ENCODE results near the gene FNDC3B.

FNDC3B gene

DNA sequence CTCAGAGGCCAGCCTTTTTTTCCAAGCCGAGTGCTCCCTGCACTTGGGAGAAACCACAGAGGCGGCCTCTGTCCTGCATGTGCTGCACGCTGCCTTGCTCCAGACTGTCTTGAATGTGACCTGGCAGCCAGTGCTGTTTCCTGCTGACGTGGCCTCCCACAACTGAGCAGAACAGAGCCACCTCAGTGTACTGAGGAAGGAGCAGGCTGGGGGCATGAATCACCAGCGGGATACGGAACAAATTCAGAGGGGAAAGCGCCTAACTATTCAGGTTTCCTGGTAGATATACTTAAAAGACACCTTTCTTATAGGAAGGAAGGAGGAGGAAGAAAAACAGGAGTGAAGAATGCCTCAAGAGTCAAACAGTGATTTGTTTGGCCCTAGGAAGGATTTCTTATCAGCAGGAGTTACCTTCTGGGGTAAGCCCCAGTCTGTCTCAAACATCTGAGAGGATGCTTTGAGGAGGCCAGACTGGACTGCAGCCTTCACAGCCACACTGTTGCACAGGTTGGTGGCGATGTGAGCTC is 114.0 kb downstream of the FNDC3B start:
- DNase-seq = peak in 3 of 5 experiments; percentile 9 to 65 (median 24)

DNA sequence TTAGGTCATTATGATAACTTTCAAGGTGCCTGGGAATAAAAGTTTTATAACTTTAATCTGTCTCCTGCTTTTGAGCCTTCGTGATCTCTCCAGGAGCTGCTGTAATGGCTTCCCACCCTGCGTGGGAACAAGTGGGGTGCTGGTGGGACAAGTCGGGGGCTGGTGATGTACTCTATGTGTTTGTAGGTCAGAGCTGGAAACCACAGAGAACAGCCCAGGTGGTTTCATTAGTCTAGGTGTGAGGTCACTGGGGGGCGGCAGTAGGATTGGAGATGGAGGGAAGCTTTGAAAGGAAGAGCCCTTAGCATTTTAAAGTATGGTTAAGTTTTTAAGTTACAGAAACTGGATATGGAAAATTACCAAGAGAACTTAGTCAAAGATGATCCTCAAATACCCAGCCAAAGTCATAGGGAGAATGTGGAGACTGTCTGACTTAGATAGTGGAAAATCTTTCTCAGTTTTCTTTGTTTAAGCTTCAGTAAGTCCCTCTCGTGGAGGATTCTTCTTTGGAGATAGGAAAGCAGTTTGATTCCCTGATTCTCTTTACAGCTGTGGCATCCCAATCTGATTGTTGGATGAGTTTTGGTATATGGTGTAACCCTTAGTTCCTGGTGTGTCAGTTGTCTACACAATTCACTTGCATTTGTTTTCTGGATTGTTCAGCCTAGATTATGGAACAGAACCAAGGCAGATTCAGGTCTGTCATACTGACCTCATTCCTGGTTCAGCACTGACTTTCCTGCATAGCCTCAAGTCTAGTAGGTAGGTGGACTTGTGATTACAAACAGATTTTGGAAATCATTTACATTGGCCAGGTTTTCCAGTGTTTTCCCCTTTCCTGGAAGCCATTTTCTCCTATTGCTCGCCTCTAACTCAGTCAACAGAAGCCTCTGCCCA is 115.6 kb downstream of the FNDC3B start:
- DNase-seq = no peak

DNA sequence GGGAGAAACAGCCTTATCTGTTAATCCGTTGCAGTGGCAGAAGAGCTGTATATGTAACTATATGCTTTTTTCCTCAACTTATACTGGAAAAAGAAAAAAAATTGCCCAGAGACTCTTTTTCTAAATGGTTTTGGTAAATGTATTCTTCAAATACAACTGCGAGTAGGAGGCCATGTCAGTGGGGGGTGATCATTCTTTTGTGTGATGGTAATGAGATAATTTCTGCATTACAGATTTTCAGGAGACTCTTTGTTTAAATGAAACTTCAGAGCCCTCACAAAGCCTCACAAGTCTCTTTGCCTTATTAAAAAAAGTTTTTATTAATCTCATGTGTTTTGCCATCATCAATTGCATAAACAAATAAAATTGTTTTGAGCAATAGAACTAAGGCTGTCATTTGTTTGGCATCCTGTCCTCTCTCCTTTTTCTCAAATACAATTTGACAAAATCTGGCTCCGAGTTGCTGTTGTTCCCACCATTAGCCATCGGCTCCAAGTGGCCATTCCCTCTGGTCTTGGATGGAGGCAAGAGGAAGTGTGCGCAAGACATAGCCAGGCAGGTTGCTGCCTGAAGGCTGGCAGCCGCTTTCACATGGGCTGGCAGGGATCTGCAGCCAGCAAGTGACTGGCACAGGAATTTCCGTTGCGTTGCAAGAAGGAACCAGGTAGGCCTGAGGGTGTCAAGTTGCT is 116.7 kb downstream of the FNDC3B start:
- DNase-seq = no peak

DNA sequence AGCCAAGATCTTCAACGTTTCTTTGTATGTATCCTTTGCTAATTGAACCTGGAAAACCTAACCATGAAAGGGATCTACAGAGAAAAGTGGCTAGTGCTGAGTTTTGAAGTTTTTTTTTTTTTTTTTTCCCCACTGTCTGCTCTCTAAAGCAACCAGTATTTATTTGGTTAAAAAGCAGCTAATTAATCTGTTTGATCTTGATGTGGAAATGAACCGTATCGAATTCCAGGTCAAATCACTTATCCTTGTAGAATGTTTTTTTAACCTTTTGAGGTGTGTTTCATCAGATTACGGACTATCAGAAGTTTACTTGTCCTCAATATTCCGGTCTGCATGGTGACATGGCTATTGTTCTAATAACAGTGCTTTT is 117.2 kb downstream of the FNDC3B start:
- no peak for DNase-seq

DNA sequence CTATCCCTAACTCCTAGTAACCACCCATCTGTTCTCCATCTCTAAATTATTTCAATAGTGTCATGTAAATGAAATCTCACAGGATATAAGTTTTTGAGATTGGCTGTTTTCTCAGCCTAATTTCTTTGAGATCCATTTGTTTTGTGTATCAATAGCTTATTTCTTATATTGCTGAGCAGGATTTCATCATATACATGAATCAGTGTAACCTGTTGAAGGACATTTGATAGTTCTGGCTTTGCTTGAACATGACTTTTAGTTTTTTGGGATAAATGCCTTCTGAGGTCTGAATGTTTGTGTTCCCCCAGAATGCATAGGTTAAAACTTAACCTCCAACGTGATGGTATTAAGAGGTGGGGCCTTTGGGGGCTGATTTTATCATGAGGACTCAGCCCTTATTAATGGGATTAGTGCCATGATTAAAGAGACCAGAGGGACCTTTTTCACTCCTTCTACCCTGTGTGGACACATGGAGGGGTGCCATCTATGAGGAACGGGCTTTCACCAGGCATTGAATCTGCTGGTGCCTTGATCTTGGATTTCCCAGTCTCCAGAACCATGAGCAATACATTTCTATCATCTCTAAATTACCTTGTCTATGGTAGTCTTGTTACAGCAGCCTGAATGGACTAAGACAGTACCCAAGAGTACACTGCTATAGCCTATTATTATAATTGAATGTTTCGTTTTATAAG is 118.3 kb downstream of the FNDC3B start:
- DNase-seq = no peak

DNA sequence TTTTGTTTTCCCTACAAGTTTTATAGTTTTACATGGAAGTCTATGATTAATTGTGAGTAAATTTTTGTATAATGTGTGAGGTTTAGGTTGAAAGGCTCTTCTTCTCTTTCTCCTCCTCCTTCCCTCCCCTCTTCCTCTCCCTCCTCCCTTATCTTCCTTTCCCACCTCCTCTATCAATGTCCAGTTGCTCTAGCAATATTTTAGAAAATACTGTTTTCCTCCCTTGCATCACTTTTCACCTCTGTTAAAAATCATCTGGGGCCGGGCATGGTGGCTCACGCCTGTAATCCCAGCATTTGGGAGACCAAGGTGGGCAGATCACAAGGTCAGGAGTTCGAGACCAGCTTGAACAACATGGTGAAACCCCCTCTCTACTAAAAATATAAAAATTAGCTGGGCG is 119.4 kb downstream of the FNDC3B start:
- DNase-seq = no peak

DNA sequence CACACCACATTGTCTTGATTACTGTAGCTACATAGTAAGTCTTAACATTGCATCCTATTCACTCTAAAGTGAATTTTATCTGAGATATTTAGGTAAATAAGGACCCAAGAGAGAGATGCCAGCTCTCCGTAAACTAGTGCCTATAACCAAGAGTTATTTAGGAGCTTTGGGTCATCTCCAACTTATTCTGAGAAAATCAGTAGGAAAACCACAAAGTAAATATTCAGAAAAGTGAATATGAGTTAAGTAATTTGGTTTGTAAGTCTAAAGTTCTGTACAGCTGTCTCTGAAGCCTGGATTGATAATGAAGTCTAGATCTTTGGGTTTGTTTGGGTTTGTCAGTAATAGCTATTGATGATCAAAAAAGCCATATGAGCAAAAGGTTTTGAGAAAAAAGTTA is 120.0 kb downstream of the FNDC3B start:
- DNase-seq = no peak

DNA sequence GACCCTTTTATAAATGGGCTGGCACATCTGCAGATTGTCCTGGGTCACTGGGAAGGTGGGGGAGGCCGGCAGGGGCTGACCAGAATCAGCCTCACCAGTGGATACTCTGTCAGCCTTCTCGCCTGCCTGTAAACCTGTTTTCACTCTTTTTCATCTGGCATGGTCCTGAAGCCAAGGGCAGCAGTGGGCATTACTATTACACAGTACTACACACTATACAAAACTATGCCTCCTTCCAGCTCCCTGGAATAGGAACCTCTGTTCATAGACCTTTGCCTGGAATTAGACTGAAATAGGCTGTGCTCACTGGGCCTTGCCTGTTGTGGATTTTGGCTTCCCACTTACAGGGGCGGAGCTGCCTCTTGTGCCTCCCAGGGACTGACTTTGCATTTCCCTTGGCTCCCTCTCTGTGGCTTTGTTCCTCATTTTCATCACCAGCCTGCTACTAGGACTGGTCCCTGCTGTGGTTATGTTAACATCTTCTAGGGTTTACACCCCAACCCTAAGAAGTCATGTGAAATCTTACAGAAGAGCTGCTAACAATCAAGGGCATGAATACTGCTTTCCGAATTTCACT is 120.7 kb downstream of the FNDC3B start:
- DNase-seq = no peak

DNA sequence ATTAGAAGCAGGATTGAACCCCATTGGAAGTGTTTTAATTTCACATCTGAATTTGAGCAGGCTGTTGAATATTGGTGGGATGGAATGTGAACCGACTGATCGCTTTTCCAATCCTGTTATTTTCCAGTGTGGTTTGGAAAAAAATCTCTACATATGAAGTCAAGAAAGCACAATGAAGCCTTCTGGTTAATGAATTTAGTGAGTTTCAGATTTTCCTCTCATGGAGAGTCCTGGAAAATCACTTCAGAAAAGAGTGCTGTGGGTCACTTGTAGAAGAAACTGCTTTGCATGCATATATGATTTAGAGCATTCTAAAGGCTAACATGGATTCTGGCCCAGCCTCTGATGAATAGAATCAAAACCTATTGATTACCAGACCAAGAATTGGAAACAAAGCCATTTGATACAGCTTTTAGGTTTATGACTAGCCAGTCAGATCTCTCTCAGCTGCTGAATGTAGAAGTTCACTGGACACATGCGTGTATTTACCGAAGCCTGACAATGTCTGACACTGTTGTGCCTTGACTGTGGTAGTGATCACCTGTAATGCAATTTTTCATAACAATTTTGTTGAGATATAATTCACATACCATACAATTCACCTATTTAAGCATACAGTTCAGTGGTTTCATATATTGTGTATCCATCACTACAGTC is 121.9 kb downstream of the FNDC3B start:
- no peak for DNase-seq

DNA sequence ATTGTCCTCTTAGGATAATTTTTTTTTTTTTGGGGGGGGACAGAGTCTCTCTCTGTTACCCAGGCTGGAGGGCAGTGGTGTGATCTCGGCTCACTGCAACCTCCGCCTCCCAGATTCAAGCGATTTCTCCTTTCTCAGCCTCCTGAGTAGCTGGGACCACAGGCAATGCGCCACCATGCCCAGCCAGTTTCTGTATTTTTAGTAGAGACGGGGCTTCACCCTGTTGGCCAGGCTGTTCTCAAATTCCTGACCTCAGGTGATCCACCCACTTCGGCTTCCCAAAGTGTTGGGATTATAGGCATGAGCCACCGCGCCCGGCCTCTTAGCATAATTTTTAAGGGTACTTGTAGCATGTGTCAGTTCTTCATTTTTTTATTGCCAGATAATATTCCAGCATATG is 122.6 kb downstream of the FNDC3B start:
- DNase-seq = no peak

DNA sequence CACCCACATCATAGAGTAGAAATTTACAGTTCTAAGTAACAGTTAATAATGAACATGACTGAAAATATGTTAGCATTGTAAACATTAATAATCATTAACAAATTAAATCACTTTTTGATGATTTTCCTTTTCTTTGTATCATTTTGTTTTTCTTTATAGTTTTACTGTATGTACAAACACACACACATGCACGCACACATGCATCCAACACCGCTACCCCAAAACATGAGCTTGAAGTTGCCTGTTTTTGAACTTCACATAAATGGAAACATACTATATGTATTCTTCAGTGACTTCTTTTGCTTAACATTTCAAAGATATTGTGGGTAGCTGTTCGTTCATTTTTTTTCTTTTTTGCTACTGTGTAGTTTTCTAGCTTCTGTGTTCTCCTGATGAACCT is 123.9 kb downstream of the FNDC3B start:
- no peak for DNase-seq

DNA sequence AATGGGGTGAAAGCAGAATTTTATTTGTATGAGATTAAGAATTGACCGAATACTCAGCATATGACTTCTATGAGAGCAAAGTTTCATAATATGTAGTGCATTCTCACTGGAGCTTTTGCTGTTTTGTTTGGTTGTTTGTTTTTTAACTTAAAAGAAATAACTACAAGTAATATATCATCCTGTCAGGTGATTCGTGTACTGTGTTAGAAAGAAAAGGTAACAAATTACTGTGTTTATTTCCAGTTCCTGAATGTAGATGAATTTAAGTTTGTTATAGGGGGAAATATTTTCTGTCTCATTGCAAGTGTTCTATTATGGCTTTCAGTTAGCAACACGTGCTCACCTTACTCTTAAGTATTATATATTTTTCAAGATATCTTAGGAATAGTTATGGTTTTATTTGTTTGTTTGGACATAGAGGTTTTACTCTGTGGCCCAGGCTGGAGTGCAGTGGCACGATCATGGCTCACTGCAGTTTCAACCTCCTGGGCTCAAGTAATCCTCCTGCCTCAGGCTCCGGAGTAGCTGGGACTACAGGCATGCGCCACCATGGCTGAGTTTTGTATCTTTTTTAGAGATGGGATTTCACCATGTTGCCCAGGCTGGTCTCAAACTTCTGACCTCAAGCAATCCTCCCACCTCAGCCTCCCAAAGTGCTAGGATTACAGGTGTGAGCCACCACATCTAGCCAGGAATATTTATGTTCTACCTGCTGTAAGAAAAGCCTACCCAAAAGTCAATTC is 125.4 kb downstream of the FNDC3B start:
- no peak for DNase-seq

DNA sequence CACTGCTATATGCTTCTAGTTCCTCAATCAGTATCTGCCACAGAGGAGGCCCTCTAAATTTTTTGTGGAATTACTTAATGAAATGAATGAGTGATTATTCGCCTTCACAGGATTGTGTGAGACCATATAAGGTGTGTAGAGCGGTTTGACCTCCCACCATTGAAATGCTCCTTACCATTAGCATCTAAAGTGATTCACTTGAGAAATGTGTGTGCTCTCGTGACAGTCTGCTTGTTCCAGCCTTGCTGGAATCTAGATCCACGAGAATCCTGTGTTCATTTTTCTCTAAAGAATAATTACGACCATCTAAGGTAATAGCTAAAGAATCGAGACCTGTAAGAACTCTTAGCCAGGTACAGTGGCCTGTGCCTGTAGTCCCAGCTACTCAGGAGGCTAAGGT is 126.9 kb downstream of the FNDC3B start:
- DNase-seq = no peak

DNA sequence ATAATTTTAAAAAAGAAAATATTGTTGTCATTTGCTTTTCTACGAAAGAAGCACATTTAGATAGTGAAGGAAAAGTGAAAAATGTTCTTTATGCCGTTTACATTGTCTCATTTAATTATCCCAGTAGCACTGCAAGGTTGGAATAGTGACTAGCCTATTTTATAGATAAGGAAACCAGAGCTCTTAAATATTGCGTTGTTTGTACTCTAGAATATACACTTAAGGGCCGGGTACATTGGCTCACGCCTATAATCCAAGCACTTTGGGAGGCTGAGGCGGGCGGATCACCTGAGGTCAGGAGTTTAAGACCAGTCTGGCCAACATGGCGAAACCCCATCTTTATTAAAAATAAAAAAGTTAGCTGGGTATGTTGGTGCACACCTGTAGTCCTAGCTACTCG is 127.5 kb downstream of the FNDC3B start:
- no peak for DNase-seq

DNA sequence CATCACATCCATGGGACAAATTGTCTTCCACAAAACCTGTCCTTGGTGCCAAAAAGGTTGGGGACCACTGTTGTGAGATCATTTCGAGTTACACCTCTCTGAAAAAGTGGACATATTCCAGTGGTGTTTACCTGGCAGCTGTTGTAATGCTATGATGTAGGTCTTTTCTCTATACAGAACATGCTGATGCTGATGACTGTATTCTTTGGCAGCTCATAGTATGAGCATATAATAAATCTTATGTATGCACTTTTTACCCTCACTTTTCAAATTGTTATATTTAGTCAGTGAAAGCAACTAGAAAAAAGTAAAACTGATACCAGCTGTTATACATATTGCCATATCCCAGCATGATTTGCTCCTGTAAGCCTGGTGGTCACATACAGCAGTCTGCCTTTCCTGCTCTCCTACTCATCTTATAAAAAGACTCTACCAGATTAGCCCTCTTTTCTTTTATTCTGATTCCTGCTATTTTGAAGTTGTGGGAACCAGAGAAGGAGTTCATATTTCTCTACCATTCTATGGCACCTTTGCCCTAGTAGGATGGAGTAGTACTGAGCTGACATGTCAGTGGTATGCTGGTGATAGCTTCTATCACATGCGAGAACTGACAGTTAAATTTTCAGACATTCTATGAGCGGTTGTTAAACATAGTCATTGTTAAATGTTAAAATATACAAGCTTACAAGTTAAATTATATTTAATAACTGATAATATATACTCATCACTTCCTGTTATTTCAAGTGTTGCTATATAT is 128.7 kb downstream of the FNDC3B start:
- DNase-seq = no peak

DNA sequence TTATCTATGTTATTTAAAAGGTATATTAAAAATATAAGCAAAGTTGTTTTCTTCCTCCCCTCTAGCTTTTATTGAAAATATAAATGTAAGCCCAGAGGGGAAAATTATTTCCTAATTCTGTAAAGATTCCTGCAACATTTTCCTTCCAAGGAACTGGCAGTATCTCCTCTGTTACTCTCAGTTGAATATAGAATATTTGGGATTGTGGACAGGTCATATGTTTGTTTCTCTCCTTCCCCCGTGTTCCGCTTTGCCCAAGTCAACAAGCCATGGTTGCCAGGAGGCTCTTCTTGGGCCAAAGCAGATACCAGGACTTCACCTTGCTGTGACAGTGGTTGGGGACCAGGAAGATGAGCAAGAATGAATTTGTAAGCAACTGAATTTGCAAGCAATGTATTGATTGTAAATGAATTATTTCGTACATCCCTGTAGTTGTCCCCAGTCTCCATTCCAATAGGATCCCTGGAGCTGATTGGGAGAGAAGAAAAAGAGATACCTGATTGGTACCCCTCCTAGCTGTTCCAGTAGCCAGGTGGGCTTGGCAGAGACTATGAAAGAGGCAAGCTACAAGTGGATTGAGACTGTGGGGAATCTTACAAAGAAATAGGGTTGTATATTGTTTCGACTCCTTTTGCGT is 130.8 kb downstream of the FNDC3B start:
- DNase-seq = no peak

DNA sequence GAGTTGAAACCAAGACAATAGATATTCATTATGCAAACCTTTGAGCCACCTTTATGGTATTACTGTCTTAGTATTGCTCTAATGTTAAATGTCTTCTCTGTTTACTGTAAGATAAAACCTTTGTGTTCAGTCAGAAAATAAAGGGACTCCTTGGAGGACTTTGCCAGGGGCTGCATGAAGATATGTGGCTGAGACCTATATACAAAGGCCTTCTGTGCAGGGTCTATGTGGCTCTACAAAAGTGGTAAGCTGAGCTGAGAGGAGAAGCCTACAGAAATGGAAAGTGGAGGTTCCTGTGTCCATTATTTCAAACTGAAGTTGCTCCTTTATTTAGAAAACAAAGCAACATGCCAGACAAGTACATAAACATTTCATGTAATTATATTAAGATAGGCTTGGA is 131.5 kb downstream of the FNDC3B start:
- no peak for DNase-seq

DNA sequence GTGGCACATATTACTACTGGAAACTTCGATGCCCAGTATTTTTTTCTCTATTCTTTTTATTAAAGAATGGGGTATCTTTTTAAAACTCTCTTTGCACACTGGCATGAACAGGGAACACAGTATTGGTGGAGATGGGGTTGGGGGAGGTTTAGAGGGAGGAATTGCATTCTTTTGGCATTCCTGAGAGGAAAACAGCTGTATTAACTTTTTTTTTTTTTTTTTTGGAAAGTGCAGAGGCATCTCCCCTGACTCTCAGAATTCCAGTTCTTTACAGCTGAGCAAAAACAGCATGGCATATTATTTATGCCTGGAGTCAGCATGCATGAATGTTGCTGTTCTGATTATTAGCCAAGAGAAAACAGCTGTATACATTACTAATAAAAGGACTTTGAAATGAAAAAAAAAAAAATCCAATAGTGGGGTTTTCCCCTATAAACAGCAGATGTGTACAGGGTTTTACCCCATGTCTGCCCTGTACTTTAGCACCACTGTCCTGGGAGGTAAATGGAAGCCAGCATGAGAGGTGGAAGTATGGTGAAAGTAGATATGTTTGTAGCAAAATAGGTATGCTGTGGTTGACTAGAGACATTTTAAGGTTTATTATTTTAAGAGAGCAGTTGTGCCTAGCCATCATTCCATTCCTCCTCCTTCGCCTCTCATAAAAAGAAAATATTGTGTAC is 132.2 kb downstream of the FNDC3B start:
- no peak for DNase-seq

DNA sequence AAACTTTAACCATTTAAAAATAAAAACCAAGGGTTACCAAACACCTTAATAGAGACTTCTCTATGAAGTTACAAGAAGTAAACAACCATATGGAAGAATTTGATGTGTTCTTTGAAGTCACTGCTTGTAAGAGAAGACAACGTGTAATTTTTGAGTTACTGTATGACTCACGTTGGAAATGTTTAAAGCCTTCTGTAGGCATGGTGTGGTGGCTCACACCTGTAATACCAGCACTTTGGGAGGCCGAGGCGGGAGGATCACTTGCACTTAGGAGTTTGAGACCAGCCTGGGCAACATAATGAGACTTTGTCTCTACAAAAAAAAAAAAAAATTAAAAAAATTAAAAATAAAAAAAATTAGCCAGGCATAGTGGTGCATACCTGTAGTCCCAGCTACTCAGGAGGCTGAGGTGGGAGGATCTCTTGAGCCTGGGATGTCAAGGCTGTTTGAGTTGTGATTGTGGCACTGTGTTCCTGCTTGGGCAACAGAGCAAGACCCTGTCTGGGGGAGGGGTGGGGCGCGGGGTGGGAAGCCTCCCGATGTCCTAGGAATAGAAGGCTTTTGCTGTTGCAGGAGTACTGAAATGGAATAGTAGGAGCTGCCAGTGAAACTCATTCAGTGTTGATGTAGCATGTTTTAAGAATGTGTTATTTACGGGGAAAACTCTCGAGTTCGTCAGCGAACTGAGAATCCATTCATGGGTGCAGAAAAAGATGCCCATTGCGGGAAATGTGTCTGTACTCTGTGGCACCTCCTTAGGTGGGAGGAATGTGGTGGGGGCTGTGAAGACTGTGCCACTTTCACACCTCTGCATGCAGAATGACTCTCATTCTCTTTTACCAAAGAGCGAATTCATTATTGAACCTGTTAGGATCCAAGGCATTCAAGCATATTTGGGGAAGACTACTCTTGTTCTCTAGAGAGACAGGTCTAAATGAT is 134.2 kb downstream of the FNDC3B start:
- peak in 1 of 5 experiments; percentile 18 for DNase-seq
